ENCODE results near the gene GPC4. TPM values are rescaled to one million over a fixed set of nuclear protein-coding genes. Genes with fewer than 3 reads are reported as not detected.
"Not testable (repeated sequence)": the region's sequence is repeated elsewhere in the genome, so short reads cannot be mapped to it uniquely, and the experiment has no call there.

The GPC4 gene
- total RNA-seq, 1 donor from 2014 or later, result 69.0 TPM

- H3K27ac Mint-ChIP-seq, result no peak overlapping the region
- H3K9me3 Mint-ChIP-seq, result peaks cover under 1% of the 10 kb centered on the region
- peaks cover 4% of the 10 kb centered on the region for H3K36me3 Mint-ChIP-seq
- TF ChIP-seq CTCF (conservative IDR thresholded peaks at IDR 0.05), result no peak
- H3K4me3 Mint-ChIP-seq, result no peak overlapping the region
- no peaks in the 10 kb centered on the region for H3K27me3 Mint-ChIP-seq
- no peak for DNase-seq (ENCODE audit: extremely low spot score, unreplicated experiment)
- peaks cover 13% of the 10 kb centered on the region for H3K4me1 Mint-ChIP-seq (ENCODE audit: unreplicated experiment)
Observed at GRCh38 chrX:133294126-133294525, 121.2 kb downstream of the GPC4 start.

- DNase-seq (ENCODE audit: extremely low spot score, unreplicated experiment), result no peak
- H3K4me3 Mint-ChIP-seq, result no peak overlapping the region
- no peaks in the 10 kb centered on the region for H3K36me3 Mint-ChIP-seq
- H3K9me3 Mint-ChIP-seq, result peaks cover 10% of the 10 kb centered on the region
- no peak overlapping the region for H3K27ac Mint-ChIP-seq
- peaks cover 4% of the 10 kb centered on the region for H3K4me1 Mint-ChIP-seq (ENCODE audit: unreplicated experiment)
- TF ChIP-seq CTCF (conservative IDR thresholded peaks at IDR 0.05), result no peak
- H3K27me3 Mint-ChIP-seq, result no peaks in the 10 kb centered on the region
Observed at GRCh38 chrX:133290076-133290475, 125.2 kb downstream of the GPC4 start.

- H3K4me3 Mint-ChIP-seq, result no peak overlapping the region
- H3K36me3 Mint-ChIP-seq, result no peaks in the 10 kb centered on the region
- H3K9me3 Mint-ChIP-seq, result peaks cover 10% of the 10 kb centered on the region
- DNase-seq (ENCODE audit: extremely low spot score, unreplicated experiment), result no peak
- TF ChIP-seq CTCF (conservative IDR thresholded peaks at IDR 0.05), result no peak
- no peak overlapping the region for H3K27ac Mint-ChIP-seq
- no peaks in the 10 kb centered on the region for H3K4me1 Mint-ChIP-seq (ENCODE audit: unreplicated experiment)
- no peaks in the 10 kb centered on the region for H3K27me3 Mint-ChIP-seq
Observed at GRCh38 chrX:133287860-133288259, 127.4 kb downstream of the GPC4 start.

GRCh38 chrX:133285341-133285740 is 129.9 kb downstream of the GPC4 start:
- DNase-seq (ENCODE audit: extremely low spot score, unreplicated experiment), result no peak
- Mint-ChIP-seq H3K27me3 (no peaks in the 10 kb centered on the region), H3K36me3 (no peaks in the 10 kb centered on the region), H3K4me1 (ENCODE audit: unreplicated experiment) (no peaks in the 10 kb centered on the region), H3K4me3 (no peak overlapping the region), H3K27ac (no peak overlapping the region), H3K9me3 (peaks cover 10% of the 10 kb centered on the region)
- no peak for TF ChIP-seq CTCF (conservative IDR thresholded peaks at IDR 0.05)

- not testable (repeated sequence) for H3K36me3 Mint-ChIP-seq; H3K4me1 Mint-ChIP-seq (ENCODE audit: unreplicated experiment); H3K4me3 Mint-ChIP-seq; H3K9me3 Mint-ChIP-seq; DNase-seq (ENCODE audit: extremely low spot score, unreplicated experiment); H3K27ac Mint-ChIP-seq; H3K27me3 Mint-ChIP-seq
Observed at GRCh38 chrX:133279112-133279730, 136.1 kb downstream of the GPC4 start.

- H3K27ac Mint-ChIP-seq, result no peak overlapping the region
- no peak overlapping the region for H3K4me3 Mint-ChIP-seq
- DNase-seq (ENCODE audit: extremely low spot score, unreplicated experiment), result no peak
- no peak for TF ChIP-seq CTCF (conservative IDR thresholded peaks at IDR 0.05)
- H3K4me1 Mint-ChIP-seq (ENCODE audit: unreplicated experiment), result peaks cover 24% of the 10 kb centered on the region
- peaks cover 5% of the 10 kb centered on the region for H3K9me3 Mint-ChIP-seq
- no peaks in the 10 kb centered on the region for H3K36me3 Mint-ChIP-seq
- no peaks in the 10 kb centered on the region for H3K27me3 Mint-ChIP-seq
Observed at GRCh38 chrX:133273180-133273579, 142.1 kb downstream of the GPC4 start.
